Measurements from ENCODE around the gene KCTD3.

- TF ChIP-seq, protein P1, sequence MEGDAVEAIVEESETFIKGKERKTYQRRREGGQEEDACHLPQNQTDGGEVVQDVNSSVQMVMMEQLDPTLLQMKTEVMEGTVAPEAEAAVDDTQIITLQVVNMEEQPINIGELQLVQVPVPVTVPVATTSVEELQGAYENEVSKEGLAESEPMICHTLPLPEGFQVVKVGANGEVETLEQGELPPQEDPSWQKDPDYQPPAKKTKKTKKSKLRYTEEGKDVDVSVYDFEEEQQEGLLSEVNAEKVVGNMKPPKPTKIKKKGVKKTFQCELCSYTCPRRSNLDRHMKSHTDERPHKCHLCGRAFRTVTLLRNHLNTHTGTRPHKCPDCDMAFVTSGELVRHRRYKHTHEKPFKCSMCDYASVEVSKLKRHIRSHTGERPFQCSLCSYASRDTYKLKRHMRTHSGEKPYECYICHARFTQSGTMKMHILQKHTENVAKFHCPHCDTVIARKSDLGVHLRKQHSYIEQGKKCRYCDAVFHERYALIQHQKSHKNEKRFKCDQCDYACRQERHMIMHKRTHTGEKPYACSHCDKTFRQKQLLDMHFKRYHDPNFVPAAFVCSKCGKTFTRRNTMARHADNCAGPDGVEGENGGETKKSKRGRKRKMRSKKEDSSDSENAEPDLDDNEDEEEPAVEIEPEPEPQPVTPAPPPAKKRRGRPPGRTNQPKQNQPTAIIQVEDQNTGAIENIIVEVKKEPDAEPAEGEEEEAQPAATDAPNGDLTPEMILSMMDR (IDR thresholded peaks at IDR 0.05), result no peak
- no peak for TF ChIP-seq POLR2AphosphoS5 (IDR thresholded peaks at IDR 0.05)
- no peak for TF ChIP-seq POLR2A (IDR thresholded peaks at IDR 0.05)
These were observed 56.1 kb downstream of the KCTD3 start for GRCh38 chr1:215623162-215623561.
